Measurements from ENCODE around the gene ABCC1.

DNA sequence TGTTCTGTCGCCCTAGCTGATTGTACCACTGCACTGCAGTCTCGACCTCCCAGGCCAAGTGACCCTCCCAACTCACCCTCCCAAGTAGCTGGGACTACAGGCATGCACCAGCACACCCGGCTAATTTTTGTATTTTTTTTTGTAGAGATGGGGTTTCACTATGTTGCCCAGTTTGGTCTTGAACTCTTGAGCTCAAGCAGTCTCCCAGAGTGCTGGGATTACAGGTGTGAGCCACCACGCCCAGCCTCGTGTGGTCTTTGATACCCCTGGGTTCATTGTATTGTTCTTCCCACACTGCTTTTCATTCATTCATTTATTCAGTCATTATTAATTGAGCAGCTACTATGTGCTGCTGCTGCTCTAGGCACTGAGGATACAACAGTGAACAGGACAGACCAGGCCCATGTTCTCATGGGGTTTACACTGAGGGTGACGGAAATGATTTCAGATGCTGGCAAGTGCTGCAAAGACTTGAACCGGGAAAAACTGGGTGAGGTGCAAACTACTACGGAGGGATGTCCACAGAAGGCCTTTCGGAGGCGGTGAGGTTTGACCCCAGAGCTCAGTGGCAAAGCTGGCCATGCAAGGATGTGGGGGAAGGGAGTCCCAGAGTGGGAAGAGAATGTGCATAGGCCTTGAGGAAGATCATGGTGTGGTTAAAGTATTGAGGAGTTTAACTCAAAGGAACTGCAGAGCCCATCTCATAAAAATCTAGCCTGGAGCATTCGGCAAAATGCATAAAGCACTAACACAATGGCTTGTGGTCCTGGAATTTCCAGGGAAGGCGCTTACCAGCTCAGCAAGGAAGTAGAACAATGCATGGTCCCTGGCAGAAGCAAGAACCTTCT lies 10.9 kb downstream of the ABCC1 start:
- TF ChIP-seq, protein P1, sequence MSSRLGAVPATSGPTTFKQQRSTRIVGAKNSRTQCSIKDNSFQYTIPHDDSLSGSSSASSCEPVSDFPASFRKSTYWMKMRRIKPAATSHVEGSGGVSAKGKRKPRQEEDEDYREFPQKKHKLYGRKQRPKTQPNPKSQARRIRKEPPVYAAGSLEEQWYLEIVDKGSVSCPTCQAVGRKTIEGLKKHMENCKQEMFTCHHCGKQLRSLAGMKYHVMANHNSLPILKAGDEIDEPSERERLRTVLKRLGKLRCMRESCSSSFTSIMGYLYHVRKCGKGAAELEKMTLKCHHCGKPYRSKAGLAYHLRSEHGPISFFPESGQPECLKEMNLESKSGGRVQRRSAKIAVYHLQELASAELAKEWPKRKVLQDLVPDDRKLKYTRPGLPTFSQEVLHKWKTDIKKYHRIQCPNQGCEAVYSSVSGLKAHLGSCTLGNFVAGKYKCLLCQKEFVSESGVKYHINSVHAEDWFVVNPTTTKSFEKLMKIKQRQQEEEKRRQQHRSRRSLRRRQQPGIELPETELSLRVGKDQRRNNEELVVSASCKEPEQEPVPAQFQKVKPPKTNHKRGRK (CRISPR knock-in tag; IDR thresholded peaks at IDR 0.05; ENCODE audit: borderline replicate concordance), result no peak
- TF ChIP-seq, protein P2, sequence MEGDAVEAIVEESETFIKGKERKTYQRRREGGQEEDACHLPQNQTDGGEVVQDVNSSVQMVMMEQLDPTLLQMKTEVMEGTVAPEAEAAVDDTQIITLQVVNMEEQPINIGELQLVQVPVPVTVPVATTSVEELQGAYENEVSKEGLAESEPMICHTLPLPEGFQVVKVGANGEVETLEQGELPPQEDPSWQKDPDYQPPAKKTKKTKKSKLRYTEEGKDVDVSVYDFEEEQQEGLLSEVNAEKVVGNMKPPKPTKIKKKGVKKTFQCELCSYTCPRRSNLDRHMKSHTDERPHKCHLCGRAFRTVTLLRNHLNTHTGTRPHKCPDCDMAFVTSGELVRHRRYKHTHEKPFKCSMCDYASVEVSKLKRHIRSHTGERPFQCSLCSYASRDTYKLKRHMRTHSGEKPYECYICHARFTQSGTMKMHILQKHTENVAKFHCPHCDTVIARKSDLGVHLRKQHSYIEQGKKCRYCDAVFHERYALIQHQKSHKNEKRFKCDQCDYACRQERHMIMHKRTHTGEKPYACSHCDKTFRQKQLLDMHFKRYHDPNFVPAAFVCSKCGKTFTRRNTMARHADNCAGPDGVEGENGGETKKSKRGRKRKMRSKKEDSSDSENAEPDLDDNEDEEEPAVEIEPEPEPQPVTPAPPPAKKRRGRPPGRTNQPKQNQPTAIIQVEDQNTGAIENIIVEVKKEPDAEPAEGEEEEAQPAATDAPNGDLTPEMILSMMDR (IDR thresholded peaks at IDR 0.05), result no peak
- TF ChIP-seq CBFB (CRISPR knock-in tag; IDR thresholded peaks at IDR 0.05; ENCODE audit: low read depth), result no peak

Measured in WTC11 (cell line).